CD4-positive, alpha-beta T cell (primary cell): Measurements from ENCODE around the gene RPL18. TPM values are rescaled to one million over a fixed set of nuclear protein-coding genes. Genes with fewer than 3 reads are reported as not detected.
A peak's percentile ranks its signal among the peaks of the same experiment; 100 is the strongest.

Source experiments
- ATAC-seq: fragments of 200-7000 bp; cut with Tn5 transposase; one replicate; pipeline ENCODE4 v1.10.0; 2022; ENCODE audit warnings: mild to moderate bottlenecking; ENCODE audit not compliant: poor library complexity
- CTCF ChIA-PET: fragments of 350-600 bp; sonication (Branson Sonifier 250); formaldehyde crosslinking; loops from one replicate; lab custom pipeline; 2021; ENCODE audit warnings: antibody characterized with exemption, inconsistent platforms; lab: Charles Lee
- POLR2A ChIA-PET: fragments of 350-600 bp; sonication (Branson Sonifier 250); formaldehyde crosslinking; loops from one replicate; lab custom pipeline; 2021; ENCODE audit warnings: antibody characterized with exemption, inconsistent platforms; lab: Charles Lee
- DNase-seq, 14 experiments: peaks; one replicate each; pipeline ENCODE4 v3.0.0-alpha.2; 2013 to 2020; ENCODE audit warnings: mixed read lengths in 2 of 14
- H3K27ac ChIP-seq, 2 donors: one replicate each; pipeline versions ENCODE4 v1.5.1 to v1.7.0; 2013; ENCODE audit warnings: low read length in 2 of 2, low read depth in 1 of 2, mild to moderate bottlenecking in 1 of 2
- H3K27me3 ChIP-seq, 2 experiments: 1 replicate in 1 of 2; 2 replicates in 1 of 2; pipeline versions ENCODE4 v1.6.1 to v1.7.0; 2013; ENCODE audit warnings: low read length in 2 of 2, control low read depth in 1 of 2, mild to moderate bottlenecking in 1 of 2, moderate library complexity in 1 of 2; ENCODE audit not compliant: insufficient read depth in 2 of 2, control insufficient read depth in 1 of 2
- H3K36me3 ChIP-seq: one replicate; pipeline ENCODE4 v1.6.1; 2013; ENCODE audit warnings: low read length, control low read depth; ENCODE audit not compliant: insufficient read depth
- H3K4me1 ChIP-seq: one replicate; pipeline ENCODE4 v1.6.1; 2013; ENCODE audit warnings: low read length, control low read depth; ENCODE audit not compliant: insufficient read depth
- H3K4me3 ChIP-seq: one replicate; pipeline ENCODE4 v1.5.1; 2013; ENCODE audit warnings: mild to moderate bottlenecking, low read length, moderate library complexity
- H3K9me3 ChIP-seq, 2 experiments: 1 replicate in 1 of 2; 2 replicates in 1 of 2; pipeline versions ENCODE4 v1.6.1 to v1.7.0; 2013; ENCODE audit warnings: low read length in 2 of 2, mild to moderate bottlenecking in 2 of 2, control low read depth in 1 of 2, moderate library complexity in 1 of 2; ENCODE audit not compliant: control insufficient read depth in 1 of 2, insufficient read depth in 1 of 2
- H3K27ac Mint-ChIP-seq: one replicate; pipeline ENCODE4 v1.8.0; 2020; ENCODE audit warnings: mixed read lengths
- H3K27me3 Mint-ChIP-seq: one replicate; pipeline ENCODE4 v1.8.0; 2021; ENCODE audit warnings: mixed read lengths
- H3K36me3 Mint-ChIP-seq: one replicate; pipeline ENCODE4 v1.8.0; 2021; ENCODE audit warnings: low read depth, mixed read lengths
- H3K4me1 Mint-ChIP-seq: one replicate; pipeline ENCODE4 v1.8.0; 2021; ENCODE audit warnings: low read depth, mixed read lengths
- H3K4me3 Mint-ChIP-seq: one replicate; pipeline ENCODE4 v1.8.0; 2020; ENCODE audit warnings: mild to moderate bottlenecking, mixed read lengths
- H3K9me3 Mint-ChIP-seq: one replicate; pipeline ENCODE4 v1.8.0; 2020; ENCODE audit warnings: mixed read lengths
- intact Hi-C, 2 experiments: fragments of 100-400 bp; cut with DNase I in 1 of 2; cut with micrococcal nuclease in 1 of 2; formaldehyde crosslinking; loops; one replicate each; pipeline versions ENCODE4 v1.15.1 to v1.9.0; 2023 to 2025; cut with DNase I, micrococcal nuclease
- total RNA-seq, 174 experiments: library from RNA in 2 of 174; stranded (reverse) in 2 of 174; gene quantifications; one replicate each; pipeline ENCODE4 v1.2.3 and lab custom pipeline; 2021 to 2026
- TF ChIP-seq, protein P1 (sequence below): fragments of 200-600 bp; IDR thresholded peaks from one replicate; pipeline ENCODE4 v1.8.0; 2022; ENCODE audit warnings: antibody characterized with exemption, mild to moderate bottlenecking

Gene RPL18
- total RNA-seq, 2 experiments from 2014 or later: 2,820 to 2,913 TPM

DNA sequence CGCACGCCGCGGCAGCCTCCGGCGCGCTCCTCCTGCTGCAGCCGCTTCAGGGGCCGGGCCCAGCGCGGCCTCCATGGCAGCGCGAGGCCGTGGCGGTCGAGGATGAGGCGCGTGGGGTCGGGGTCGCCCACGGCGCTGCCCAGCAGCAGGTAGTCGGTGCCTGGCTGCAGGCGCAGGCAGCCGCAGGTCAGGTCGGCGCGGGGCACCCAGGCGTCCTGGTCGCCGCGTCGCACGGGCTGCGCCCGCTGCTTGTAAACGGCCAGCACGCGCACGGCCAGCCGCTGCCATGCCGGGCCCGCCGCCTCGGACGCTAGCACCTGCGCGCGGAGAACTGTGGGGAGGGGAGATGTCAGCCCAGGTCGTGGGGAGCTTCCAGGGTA lies 42.7 kb upstream of the RPL18 start:
- H3K27me3 Mint-ChIP-seq: no peaks in the 10 kb centered on the region
- no peaks in the 10 kb centered on the region for H3K9me3 Mint-ChIP-seq
- intact Hi-C loops: loop anchor here (1.0 to 5.0 kb wide), 3 partner anchors 12 to 51 kb away; partner anchors contain the start of gene CA11 (in 1 of the 2)
- TF ChIP-seq, protein P1, sequence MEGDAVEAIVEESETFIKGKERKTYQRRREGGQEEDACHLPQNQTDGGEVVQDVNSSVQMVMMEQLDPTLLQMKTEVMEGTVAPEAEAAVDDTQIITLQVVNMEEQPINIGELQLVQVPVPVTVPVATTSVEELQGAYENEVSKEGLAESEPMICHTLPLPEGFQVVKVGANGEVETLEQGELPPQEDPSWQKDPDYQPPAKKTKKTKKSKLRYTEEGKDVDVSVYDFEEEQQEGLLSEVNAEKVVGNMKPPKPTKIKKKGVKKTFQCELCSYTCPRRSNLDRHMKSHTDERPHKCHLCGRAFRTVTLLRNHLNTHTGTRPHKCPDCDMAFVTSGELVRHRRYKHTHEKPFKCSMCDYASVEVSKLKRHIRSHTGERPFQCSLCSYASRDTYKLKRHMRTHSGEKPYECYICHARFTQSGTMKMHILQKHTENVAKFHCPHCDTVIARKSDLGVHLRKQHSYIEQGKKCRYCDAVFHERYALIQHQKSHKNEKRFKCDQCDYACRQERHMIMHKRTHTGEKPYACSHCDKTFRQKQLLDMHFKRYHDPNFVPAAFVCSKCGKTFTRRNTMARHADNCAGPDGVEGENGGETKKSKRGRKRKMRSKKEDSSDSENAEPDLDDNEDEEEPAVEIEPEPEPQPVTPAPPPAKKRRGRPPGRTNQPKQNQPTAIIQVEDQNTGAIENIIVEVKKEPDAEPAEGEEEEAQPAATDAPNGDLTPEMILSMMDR: no peak
- ChIA-PET CTCF (interaction anchor here (0.9 kb wide), 1 partner anchor 15 kb away, joined by 4 read pairs; the partner anchor contains the start of gene CA11), POLR2A (interaction anchor here (1.0 kb wide), 2 partner anchors 15 to 28 kb away, joined by 3 to 4 read pairs; partner anchors contain the start of gene CA11)
- Histone ChIP-seq H3K36me3 (no peaks in the 10 kb centered on the region), H3K4me3 (no peak overlapping the region), H3K4me1 (peaks cover 16% of the 10 kb centered on the region), H3K27me3 (no peaks in the 10 kb centered on the region), H3K27ac (no peak overlapping the region), H3K9me3 (no peaks in the 10 kb centered on the region)
- DNase-seq: no peak
- H3K27ac Mint-ChIP-seq: no peak overlapping the region
- ATAC-seq: no peak
- H3K36me3 Mint-ChIP-seq: no peaks in the 10 kb centered on the region
- H3K4me1 Mint-ChIP-seq: peaks cover 9% of the 10 kb centered on the region
- H3K4me3 Mint-ChIP-seq: no peak overlapping the region

DNA sequence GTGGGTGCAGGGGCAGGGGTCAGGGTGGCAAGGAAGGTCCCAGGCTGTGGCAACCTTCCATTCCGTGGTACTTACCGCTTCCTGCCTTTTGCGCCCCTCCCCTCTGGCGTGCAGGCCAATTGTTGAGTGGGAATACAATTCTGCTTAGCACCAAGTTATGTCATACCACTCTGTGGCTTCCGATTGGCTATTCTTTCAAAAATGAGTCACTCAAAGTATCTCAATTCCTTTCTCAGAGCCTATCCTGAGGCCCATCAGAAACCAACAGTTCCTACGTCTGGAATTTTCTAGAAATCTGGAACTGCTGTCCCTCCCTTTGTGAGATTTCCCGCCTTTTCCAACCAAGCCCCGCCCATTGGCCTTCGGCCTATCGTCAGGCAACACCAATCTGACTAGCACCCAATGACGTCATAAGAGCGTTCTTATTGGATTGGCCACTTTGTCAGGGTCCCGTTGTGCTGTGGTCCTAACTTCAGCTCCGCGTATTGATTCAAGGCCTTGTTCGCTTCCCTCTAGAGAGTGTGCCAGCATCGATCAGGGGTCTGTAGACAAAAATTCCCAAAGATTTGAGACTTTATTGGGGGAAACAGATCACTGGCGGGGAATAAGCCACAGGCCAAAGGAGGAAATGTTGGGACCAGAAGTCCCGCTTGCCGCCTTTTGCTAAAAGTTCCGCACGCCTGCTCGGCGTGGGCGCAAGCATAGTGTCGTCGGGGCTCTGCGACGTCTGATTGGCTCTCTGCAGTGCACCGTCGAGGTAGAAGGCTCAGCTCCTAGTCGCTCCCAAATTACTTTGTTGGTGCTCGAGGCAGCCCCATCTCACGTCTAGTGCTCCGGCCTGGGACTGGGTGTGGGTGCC lies 42.1 kb upstream of the RPL18 start:
- H3K4me1 ChIP-seq: peaks cover 16% of the 10 kb centered on the region
- intact Hi-C loops: loop anchor here (1.0 to 5.0 kb wide), 3 partner anchors 12 to 51 kb away; partner anchors contain the start of gene CA11 (in 1 of the 2)
- no peaks in the 10 kb centered on the region for H3K27me3 Mint-ChIP-seq
- H3K4me3 Mint-ChIP-seq: peak overlapping the region; percentile 73
- ChIA-PET CTCF (interaction anchor here (0.9 kb wide), 1 partner anchor 15 kb away, joined by 4 read pairs; the partner anchor contains the start of gene CA11), POLR2A (interaction anchor here (1.0 kb wide), 2 partner anchors 15 to 27 kb away, joined by 3 to 4 read pairs; partner anchors contain the start of gene CA11)
- no peaks in the 10 kb centered on the region for H3K9me3 ChIP-seq
- ATAC-seq: peak; percentile 91
- H3K9me3 Mint-ChIP-seq: no peaks in the 10 kb centered on the region
- peak; percentile 60 to 92 (median 70) for DNase-seq
- H3K27ac Mint-ChIP-seq: peak overlapping the region; percentile 82
- H3K27ac ChIP-seq: peak overlapping the region; percentile 42 to 46
- H3K36me3 Mint-ChIP-seq: no peaks in the 10 kb centered on the region
- H3K4me1 Mint-ChIP-seq: peaks cover 9% of the 10 kb centered on the region
- TF ChIP-seq, protein P1: no peak
- H3K4me3 ChIP-seq: peak overlapping the region; percentile 21
- no peaks in the 10 kb centered on the region for H3K36me3 ChIP-seq
- no peaks in the 10 kb centered on the region for H3K27me3 ChIP-seq

DNA sequence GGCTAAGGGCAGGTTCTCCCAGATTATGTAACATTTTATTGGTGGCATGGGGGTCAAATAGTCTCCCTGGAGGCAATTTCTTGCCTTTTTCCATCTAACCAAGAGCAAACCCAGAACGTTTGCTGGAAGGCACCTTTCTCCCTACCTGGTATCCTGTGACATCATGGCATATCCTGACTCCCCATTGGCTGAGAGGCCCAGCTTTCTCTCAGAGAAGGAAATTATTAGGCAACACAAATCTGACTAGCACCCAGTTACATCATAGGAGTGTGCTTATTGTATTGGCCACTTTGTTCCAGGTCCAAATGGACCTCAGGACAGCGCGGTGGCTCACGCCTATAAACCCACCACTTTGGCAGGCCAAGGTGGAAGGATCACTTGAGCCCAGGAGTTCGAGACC lies 40.8 kb upstream of the RPL18 start:
- Mint-ChIP-seq H3K9me3 (no peaks in the 10 kb centered on the region), H3K36me3 (no peaks in the 10 kb centered on the region), H3K4me1 (peaks cover 9% of the 10 kb centered on the region), H3K4me3 (no peak overlapping the region), H3K27ac (no peak overlapping the region), H3K27me3 (no peaks in the 10 kb centered on the region)
- ChIA-PET POLR2A (interaction anchor here (0.9 kb wide), 1 partner anchor 14 kb away, joined by 3 read pairs; no protein-coding TSS in a partner anchor), CTCF (no interaction called here)
- peak in 2 of 14 experiments; percentile 36 to 46 for DNase-seq
- intact Hi-C loops: loop anchor here in 1 of 2 experiments (2.0 to 5.0 kb wide), 2 partner anchors 13 to 53 kb away; partner anchors contain the start of gene CA11
- Histone ChIP-seq H3K9me3 (no peaks in the 10 kb centered on the region), H3K4me3 (no peak overlapping the region), H3K27me3 (no peaks in the 10 kb centered on the region), H3K36me3 (no peaks in the 10 kb centered on the region), H3K27ac (no peak overlapping the region), H3K4me1 (peaks cover 16% of the 10 kb centered on the region)
- no peak for ATAC-seq
- TF ChIP-seq, protein P1: no peak
